NK-92 (cell line): ENCODE data around the gene MRC2.
"Not testable (repeated sequence)": the region's sequence is repeated elsewhere in the genome, so short reads cannot be mapped to it uniquely, and the experiment has no call there.

Experiments used
- DNase-seq: peaks from one replicate; lab custom pipeline; 2025; ENCODE audit not compliant: unreplicated experiment; lab: John Stamatoyannopoulos, UW

MRC2 gene

GRCh38 chr17:62613095-62613494, 14.4 kb upstream of the MRC2 start:
- not testable (repeated sequence) for DNase-seq

DNA sequence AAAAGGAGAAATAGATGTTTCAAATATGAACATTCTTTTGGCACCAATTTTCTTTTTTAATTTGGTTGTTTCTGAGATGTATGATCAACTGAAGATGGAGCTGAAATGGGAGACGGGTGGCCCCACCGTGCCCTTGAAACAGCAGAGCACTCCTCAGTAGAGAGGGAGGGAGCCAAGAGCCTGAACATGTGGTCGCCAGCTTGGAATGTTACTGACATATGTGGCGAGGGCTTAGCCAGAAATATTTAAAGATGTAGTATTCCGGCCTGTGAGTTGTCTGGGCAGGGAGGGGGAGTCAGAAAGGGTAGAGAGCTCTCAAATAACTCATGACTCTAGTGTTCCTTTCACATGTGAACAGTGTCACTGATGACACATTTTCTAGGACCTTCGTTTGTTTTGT, 13.3 kb upstream of the MRC2 start:
- DNase-seq: no peak

GRCh38 chr17:62615503-62615902, 12.0 kb upstream of the MRC2 start:
- no peak for DNase-seq

DNA sequence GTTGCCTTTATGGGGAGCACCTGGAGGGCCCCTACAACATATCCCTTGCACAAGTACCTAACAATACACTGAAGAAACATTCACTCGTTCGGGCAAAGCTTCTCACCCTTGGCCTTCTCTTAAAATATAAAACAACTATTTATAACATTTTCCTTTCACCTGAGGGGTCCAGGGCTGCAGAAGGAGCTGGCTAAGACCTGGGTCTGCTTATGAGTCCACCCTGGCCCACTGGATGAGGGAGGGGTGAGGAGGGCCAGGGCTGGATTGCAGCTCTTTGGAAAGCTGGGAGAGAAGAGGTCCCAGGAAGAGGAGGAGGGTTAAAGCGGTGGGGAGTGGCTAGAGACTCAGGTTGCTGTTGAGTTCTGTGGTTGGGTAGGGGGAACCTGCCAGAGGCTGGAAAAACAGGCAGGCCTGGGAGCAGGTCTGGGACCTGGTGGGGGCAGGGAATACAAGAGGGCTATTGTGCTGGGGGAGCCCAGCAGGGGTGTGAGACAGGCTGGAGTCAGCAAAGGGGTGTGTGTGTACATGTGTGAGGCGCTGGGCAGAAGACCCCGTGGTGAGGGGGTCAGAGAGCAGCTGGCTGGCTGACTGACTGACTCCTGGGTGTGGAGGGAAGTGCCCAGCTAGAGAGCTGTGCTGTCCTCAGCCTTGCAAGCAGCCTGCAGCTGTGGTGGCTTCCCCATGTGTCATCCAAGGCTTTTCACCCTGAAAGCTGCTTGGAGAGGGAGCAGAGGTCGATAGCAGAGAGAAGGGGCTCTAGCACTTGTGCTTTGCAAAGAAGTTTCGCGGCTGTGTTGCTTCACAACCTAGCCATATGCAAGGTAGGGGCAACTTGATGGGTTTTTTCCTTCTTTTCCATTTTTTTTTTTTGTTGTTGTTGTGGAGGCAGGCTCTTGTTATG, 10.2 kb upstream of the MRC2 start:
- DNase-seq: no peak

DNA sequence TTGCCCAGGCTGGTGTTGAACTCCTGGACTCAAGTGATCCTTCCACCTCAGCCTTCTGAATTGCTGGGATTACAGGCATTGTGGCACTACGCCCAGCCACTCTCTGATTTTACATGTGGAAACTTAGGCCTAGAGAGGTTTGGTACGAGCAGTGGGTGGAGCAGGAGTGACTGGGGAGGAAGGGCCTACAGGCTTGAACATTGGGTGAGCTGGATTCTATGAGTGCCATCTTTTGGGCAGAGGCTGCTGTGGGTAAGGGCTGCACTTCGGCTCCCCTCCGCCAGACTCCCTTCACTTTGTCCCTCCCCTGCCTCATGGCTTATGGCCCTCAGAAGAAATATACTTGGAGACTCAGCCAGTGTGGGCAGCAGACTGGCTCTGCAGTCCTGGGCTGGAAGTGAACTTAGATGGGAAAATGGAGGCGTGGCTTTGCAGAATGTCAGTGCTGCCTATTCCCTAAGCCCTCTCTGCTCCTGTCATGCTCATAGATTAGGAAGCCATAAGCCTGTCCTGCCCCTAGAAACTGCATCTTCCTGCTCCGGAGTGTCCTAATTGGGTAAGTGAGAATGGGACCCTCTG, 9.5 kb upstream of the MRC2 start:
- no peak for DNase-seq

- DNase-seq: no peak
Measured at GRCh38 chr17:62618647-62619416, 8.6 kb upstream of the MRC2 start.

- no peak for DNase-seq
Measured at GRCh38 chr17:62619417-62620155, 7.9 kb upstream of the MRC2 start.

GRCh38 chr17:62621223-62621622, 6.2 kb upstream of the MRC2 start:
- no peak for DNase-seq

- DNase-seq: no peak
Measured at GRCh38 chr17:62625184-62625869, 2.1 kb upstream of the MRC2 start.

DNA sequence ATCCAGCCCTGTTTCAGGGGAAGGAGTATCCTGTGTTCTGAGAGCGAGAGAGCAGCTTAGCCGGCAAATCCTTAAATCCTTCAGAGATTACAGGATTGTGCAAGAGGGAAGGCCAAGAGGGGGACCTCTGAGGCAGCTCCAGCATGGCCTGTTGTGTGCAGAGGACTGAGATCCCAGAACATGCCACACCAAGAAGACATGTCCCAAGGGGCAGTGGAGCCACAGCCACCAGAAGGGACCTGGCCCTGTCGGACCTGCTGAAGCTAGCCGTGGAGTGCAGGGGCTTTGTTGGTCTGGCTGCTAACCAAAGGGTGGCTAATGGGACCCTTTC, 1.6 kb upstream of the MRC2 start:
- DNase-seq: no peak

GRCh38 chr17:62626719-62627218, 701 bp upstream of the MRC2 start:
- DNase-seq: no peak

GRCh38 chr17:62627904-62628633, 599 bp downstream of the MRC2 start:
- no peak for DNase-seq

- no peak for DNase-seq
Measured at GRCh38 chr17:62628831-62629555, 1.5 kb downstream of the MRC2 start.

DNA sequence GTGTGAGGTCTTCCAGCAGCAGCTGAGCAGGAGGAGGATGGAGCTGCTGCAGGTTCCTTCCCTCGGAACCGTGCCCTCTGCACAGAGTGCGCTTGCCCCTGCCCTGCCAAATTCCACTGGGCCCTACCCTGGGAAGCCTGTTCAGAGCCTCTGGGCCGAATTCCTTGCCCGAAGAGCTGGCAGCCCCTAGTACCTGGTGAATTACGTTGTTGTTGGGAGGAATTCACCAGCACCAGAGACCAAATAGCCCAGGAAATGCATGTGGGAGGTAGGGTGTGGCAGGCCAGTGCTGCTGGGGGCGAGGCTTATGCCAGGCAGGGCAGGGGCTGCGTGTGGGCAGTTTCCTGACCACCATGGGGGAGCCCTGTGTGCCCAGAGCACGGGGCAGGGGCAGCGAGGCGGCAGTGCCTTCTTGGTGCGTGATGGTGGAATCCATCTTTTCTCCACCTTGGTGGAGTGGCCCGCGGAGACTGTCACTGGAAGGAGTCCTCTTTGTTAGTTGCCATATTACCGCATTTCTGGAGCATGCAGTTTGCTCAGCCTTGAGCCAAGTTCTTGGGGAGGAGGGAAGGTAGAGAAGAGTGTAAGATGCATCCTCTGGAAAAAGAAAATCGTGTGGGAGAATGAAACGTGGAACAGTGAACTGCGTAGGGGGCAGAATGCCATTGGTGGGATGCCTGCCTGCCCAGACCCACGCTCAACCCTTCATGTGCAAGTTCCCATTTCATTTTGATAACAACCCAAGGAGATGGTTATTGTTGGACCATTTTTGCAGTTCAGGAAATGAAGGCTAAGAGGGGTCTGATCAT, 2.3 kb downstream of the MRC2 start:
- no peak for DNase-seq

DNA sequence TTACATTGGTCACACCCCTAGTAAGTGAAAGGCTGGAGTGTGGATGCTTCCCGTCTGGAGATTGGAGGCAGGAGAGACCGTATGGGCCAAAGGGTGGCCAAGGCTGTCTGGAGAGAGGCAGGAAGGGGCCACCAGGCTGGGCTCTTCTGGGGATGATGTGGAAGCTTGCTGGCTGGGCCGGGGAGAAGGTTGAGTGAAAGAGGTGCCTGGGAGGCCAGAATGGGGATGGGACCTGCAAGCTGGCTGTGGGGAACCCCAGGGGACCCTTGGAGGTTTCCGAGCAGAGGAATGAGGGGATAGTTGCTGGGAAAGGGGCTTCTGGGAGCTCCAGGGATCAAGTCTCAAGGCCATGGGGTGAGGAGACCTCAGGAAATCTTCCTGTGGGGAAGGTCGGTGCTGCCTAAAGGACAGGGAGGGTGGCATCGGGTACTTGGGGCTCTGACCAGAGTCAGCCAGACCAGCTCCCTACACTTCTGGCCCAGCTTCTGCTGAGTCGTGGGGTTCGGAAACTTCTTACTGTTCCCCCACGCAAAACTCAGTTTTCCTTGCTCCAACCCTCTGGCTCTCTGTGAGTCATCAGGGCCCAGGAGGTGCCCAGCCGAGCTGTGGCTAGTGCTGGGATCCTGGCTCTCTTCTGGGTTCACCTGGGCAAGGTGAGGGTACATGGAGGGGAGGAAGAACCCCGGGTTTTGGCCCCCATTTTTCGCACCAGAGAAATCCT, 3.1 kb downstream of the MRC2 start:
- DNase-seq: no peak

GRCh38 chr17:62631086-62631935, 3.8 kb downstream of the MRC2 start:
- no peak for DNase-seq
